Duodenal mucosa (tissue), 2 donors: ENCODE measurements around the gene PCARE.

Experiments used
- H3K27ac ChIP-seq: one replicate; pipeline ENCODE4 v1.7.0; 2013; ENCODE audit warnings: low read depth, low read length
- H3K27me3 ChIP-seq, 2 donors: one replicate each; pipeline ENCODE4 v1.7.0; 2013; ENCODE audit warnings: low read length in 2 of 2, control low read depth in 1 of 2; ENCODE audit not compliant: insufficient read depth in 2 of 2, control insufficient read depth in 1 of 2
- H3K36me3 ChIP-seq, 2 donors: one replicate each; pipeline ENCODE4 v1.7.0; 2013; ENCODE audit warnings: low read length in 2 of 2, control low read depth in 1 of 2; ENCODE audit not compliant: insufficient read depth in 2 of 2, control insufficient read depth in 1 of 2
- H3K4me1 ChIP-seq, 2 donors: one replicate each; pipeline ENCODE4 v1.7.0; 2013; ENCODE audit warnings: low read length in 2 of 2, control low read depth in 1 of 2; ENCODE audit not compliant: insufficient read depth in 2 of 2, control insufficient read depth in 1 of 2
- H3K4me3 ChIP-seq, 2 donors: one replicate each; pipeline ENCODE4 v1.7.0; 2013; ENCODE audit warnings: low read length in 2 of 2, low read depth in 1 of 2
- H3K9ac ChIP-seq, 2 donors: one replicate each; pipeline ENCODE4 v1.7.0; 2013; ENCODE audit warnings: low read length in 2 of 2, low read depth in 1 of 2
- H3K9me3 ChIP-seq, 2 donors: one replicate each; pipeline ENCODE4 v1.7.0; 2013; ENCODE audit warnings: low read length in 2 of 2, control low read depth in 1 of 2; ENCODE audit not compliant: control insufficient read depth in 1 of 2

The PCARE gene

DNA sequence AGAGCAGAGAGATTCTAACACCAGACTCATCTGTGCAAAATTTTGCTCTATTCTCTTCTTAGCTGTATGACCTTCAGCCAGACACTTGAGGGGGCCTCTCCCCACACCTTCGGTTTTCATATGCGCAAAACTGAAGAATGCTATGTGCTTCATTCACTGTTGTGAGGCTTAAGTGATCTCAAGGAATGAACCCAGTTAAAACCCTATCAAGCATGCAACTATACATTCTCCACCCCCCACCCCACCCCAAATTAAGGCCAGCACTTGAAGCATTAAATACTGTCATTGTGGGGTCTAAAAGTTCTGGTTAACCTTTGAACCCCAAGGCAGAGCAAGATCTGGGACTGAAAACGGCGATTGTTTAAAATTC, 10.0 kb downstream of the PCARE start:
- no peak overlapping the region for H3K4me3 ChIP-seq

DNA sequence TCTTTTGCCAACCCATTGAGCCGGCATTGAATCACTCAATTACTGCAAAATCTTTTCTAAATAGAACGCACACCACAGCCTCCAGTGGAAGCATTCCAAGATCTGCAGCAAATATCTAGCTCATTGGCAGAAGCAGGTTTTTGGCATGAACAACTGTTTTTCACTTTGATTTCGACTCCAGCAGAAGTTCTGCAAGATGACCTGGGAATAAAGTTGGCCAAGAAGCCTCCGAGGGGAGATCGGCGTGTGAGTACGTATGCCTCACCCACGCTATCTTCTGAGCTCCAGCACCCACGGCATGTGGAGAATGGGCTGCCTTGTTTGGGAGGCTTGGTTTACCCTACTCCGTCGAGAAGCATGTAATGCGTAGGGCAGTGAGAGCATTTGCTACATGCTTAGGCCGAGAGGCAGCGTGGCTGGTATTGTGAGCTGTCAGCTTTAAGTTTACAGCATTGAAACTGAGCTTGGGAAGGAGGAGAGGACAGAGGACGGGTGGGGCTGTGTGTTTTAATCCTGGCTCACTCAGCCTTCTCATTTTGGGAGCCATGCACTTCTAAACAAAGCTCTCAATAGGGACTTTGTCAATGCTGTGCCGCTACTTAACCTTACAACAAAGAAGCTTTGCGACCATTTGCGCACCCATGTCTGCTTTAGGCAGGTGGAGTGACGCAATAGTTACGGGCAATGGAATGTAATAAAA, 10.5 kb downstream of the PCARE start:
- H3K27ac ChIP-seq = no peak overlapping the region
- no peaks in the 10 kb centered on the region for H3K9me3 ChIP-seq
- no peak overlapping the region for H3K4me3 ChIP-seq
- peaks cover 0 to 3% of the 10 kb centered on the region in 2 donors for H3K4me1 ChIP-seq
- no peaks in the 10 kb centered on the region for H3K36me3 ChIP-seq
- no peaks in the 10 kb centered on the region for H3K27me3 ChIP-seq
- H3K9ac ChIP-seq = no peak overlapping the region

More for the DNA sequence above, 10.0 kb downstream of the PCARE start:
- H3K9ac ChIP-seq = no peak overlapping the region
- no peaks in the 10 kb centered on the region for H3K9me3 ChIP-seq
- H3K36me3 ChIP-seq = no peaks in the 10 kb centered on the region
- H3K27ac ChIP-seq = no peak overlapping the region
- peaks cover 0 to 3% of the 10 kb centered on the region in 2 donors for H3K4me1 ChIP-seq
- no peaks in the 10 kb centered on the region for H3K27me3 ChIP-seq

DNA sequence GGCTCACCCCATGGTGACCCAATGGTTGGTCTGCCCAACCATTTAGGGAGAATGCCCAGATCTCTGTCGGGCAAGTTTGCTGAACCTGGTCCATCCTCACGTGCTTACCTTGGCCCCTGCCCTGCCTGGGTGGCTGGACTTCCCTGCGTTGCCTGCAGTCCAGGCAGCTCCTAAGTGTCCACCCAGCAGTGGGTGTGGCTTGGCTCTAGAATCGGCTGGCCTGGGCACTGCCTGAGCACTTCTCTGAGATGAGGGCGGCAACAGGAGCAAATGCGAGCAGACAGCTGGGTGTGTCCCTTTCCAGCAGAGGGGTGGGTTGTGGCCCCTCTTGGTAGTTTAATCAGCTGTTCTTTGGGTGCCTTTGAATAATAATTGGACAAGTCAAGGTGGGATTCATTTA, 11.3 kb downstream of the PCARE start:
- H3K9ac ChIP-seq = no peak overlapping the region
- no peak overlapping the region for H3K27ac ChIP-seq
- no peak overlapping the region for H3K4me3 ChIP-seq

DNA sequence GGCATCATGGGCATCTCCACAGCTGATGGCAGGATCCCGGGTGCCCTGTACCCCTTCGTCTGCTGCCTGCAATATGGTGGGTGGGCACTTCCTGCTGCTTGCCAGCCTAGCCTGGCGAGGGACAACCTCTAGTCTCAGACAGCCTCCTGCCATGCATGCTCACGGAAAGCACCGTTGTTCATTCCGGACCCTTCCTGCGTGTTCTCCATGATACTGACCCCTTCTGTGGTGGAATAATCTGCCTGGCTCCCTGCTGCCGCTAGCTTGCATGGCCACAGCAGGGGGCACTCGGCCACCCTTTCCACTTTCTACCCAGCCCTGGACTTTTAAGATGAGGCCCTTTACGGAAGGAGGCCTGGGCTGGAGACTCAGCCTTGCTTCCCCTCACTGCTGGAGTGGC, 12.0 kb downstream of the PCARE start:
- Histone ChIP-seq H3K9ac (no peak overlapping the region), H3K27me3 (no peaks in the 10 kb centered on the region), H3K27ac (no peak overlapping the region), H3K4me1 (peaks cover 0 to 3% of the 10 kb centered on the region in 2 donors), H3K4me3 (no peak overlapping the region), H3K9me3 (no peaks in the 10 kb centered on the region), H3K36me3 (no peaks in the 10 kb centered on the region)

More for the DNA sequence above, 11.3 kb downstream of the PCARE start:
- Histone ChIP-seq H3K4me1 (peaks cover 0 to 3% of the 10 kb centered on the region in 2 donors), H3K9me3 (no peaks in the 10 kb centered on the region), H3K27me3 (no peaks in the 10 kb centered on the region), H3K36me3 (no peaks in the 10 kb centered on the region)

DNA sequence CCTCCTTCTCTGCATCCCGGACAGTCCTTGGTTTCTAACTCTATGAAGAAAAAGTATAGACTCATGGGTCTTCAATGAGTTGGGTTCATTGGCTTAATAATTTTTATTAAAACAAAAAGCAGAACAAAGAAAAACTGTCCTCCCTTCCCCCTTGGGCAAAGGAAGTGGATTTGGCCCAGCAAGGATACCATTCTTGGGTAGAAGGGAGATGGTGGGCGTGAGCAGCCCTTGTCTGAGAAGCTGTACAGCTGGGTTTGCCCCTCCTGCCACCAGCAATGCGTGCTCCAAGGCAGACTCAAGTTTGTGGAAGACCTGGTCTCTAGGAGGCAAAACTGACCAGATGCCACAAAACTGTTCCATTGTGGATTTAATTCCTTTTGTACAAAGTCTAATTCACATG, 12.7 kb downstream of the PCARE start:
- Histone ChIP-seq H3K36me3 (no peaks in the 10 kb centered on the region), H3K4me3 (no peak overlapping the region), H3K27ac (no peak overlapping the region), H3K27me3 (no peaks in the 10 kb centered on the region), H3K9ac (no peak overlapping the region), H3K4me1 (peaks cover 0 to 3% of the 10 kb centered on the region in 2 donors), H3K9me3 (no peaks in the 10 kb centered on the region)

GRCh38 chr2:29061176-29061575, 13.1 kb downstream of the PCARE start:
- no peak overlapping the region for H3K27ac ChIP-seq
- H3K9me3 ChIP-seq = no peaks in the 10 kb centered on the region
- H3K9ac ChIP-seq = no peak overlapping the region
- H3K4me3 ChIP-seq = no peak overlapping the region
- H3K27me3 ChIP-seq = no peaks in the 10 kb centered on the region
- H3K36me3 ChIP-seq = no peaks in the 10 kb centered on the region
- peaks cover 0 to 3% of the 10 kb centered on the region in 2 donors for H3K4me1 ChIP-seq

GRCh38 chr2:29060441-29060840, 13.9 kb downstream of the PCARE start:
- H3K27me3 ChIP-seq = no peaks in the 10 kb centered on the region
- no peak overlapping the region for H3K4me3 ChIP-seq
- H3K9me3 ChIP-seq = no peaks in the 10 kb centered on the region
- no peak overlapping the region for H3K27ac ChIP-seq
- peaks cover 0 to 3% of the 10 kb centered on the region in 2 donors for H3K4me1 ChIP-seq
- H3K9ac ChIP-seq = no peak overlapping the region
- no peaks in the 10 kb centered on the region for H3K36me3 ChIP-seq

DNA sequence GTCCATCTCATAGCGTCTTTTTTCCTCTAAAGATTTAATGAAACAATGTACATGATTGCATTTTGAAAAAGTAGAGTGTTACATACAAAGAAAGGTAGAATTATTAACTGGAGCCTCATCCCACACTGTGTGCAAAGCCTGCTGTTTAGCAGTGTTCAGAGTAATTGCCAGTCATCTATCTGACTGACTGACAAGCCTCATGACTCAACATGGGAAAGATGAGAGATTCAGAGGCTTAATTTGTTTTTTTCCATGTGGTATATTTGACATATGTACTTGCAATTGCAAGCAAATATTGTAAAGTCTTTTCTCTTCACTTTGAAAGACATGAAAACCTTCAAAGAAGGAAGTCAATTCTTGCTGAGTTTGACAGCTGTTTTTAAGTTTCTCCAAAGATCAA, 14.7 kb downstream of the PCARE start:
- Histone ChIP-seq H3K9me3 (no peaks in the 10 kb centered on the region), H3K36me3 (no peaks in the 10 kb centered on the region), H3K27me3 (no peaks in the 10 kb centered on the region), H3K27ac (no peak overlapping the region), H3K4me3 (no peak overlapping the region), H3K9ac (no peak overlapping the region), H3K4me1 (peaks cover 0 to under 1% of the 10 kb centered on the region in 2 donors)

- Histone ChIP-seq H3K9ac (no peak overlapping the region), H3K9me3 (no peaks in the 10 kb centered on the region), H3K4me1 (no peaks in the 10 kb centered on the region), H3K4me3 (no peak overlapping the region), H3K27me3 (no peaks in the 10 kb centered on the region), H3K27ac (no peak overlapping the region), H3K36me3 (no peaks in the 10 kb centered on the region)
These were observed 17.3 kb downstream of the PCARE start for GRCh38 chr2:29057006-29057405.

DNA sequence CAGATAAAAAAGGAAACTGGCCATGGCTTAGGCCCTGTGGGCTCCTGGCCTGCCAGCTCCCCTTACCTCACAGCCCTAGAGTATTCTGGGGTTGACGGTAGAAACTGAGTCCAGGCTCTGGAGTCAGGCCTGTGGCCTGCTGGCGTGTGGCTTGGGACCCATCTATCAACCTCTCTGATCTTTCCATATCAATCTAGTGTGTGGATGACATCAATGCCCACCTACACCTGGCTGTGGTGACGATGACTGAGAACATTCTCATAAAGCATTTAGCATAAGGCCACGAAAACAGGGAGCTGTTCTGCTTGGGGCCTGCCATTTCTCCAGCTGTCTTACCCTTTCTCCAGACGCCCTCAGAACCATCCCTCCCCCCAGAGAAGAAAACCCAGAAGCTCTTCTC, 17.9 kb downstream of the PCARE start:
- no peaks in the 10 kb centered on the region for H3K4me1 ChIP-seq
- H3K27me3 ChIP-seq = no peaks in the 10 kb centered on the region
- H3K4me3 ChIP-seq = no peak overlapping the region
- no peaks in the 10 kb centered on the region for H3K36me3 ChIP-seq
- H3K27ac ChIP-seq = no peak overlapping the region
- no peaks in the 10 kb centered on the region for H3K9me3 ChIP-seq
- H3K9ac ChIP-seq = no peak overlapping the region
